HT1080 (cell line): ENCODE data around the gene DDN. TPM values are rescaled to one million over a fixed set of nuclear protein-coding genes. Genes with fewer than 3 reads are reported as not detected.
A peak's percentile ranks its signal among the peaks of the same experiment; 100 is the strongest.

ENCODE experiments used
- DNase-seq: peaks from one replicate; pipeline ENCODE4 v3.0.0-alpha.2; 2015; ENCODE audit warnings: low read depth
- small RNA-seq: library from RNA; depleted of rRNA; stranded (forward); fragments of <200 nt; gene quantifications from one replicate; pipeline ENCODE3, GENCODE V24; 2014
- total RNA-seq: library from RNA; depleted of rRNA; stranded (reverse); fragments of >200 nt; shearing (Covaris generic); gene quantifications from 2 replicates; pipeline ENCODE4 v1.2.3, GENCODE V29; 2014; rRNA removed

Gene DDN
- total RNA-seq, 1 experiment from 2014 or later, result 0.24 TPM

GRCh38 chr12:48967991-48968390, 31.2 kb downstream of the DDN start:
- no peak for DNase-seq

DNA sequence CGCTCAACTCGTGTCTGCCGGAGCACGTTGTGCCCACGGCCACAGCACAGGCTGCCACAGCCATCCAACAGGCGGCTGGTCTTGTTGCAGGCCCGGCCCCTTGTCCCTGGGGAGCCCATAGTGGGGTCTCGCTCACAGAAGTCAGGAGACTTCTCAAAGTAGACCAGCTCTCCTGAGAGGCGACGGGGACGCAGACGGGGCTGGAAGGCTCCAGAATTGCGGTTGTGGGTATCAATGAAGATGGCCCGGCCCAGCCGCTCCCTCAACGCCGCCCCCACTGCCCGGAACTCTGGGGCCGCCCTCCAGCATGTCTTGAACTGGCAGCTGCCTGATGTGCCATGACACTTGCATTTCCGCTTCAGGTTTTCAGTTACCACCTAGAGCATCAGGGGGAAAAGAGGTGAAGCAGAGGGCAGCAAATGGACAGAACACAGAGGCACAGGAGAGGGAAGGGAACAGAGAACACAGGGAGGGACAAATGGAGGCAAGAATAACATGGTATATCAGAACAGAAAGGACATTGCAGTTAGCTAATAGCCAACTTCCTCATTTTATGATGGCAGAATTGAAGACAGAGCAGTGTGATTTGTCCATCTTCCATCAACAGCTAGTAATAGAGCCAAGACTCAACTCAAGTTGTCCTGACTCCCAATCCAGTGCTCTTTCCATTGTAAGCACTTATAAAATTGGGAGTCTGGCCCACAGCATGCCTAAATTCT, 32.8 kb downstream of the DDN start:
- no peak for DNase-seq

- no peak for DNase-seq
Measured at GRCh38 chr12:48965298-48965838, 33.8 kb downstream of the DDN start.

GRCh38 chr12:48961801-48962200, 37.4 kb downstream of the DDN start:
- no peak for DNase-seq

- peak; percentile 47 for DNase-seq
Measured at GRCh38 chr12:48961331-48961730, 37.8 kb downstream of the DDN start.

- no peak for DNase-seq
Measured at GRCh38 chr12:48960834-48961233, 38.3 kb downstream of the DDN start.

DNA sequence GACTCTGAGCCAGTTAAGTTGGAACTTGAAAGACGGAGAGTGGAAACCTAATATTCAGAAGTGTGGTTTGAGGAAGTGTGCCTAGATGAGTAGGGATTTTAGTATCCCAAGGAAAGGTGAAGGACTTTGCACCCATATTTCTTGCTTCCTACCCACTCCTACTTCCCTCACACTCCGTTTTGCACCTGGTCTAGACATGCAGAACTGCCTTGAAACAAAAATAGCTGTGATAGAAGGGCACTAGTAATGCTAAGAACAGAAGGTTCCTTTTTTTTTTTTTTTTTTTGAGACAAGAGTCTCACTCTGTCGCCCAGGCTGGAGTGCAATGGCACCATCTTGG, 41.2 kb downstream of the DDN start:
- DNase-seq, result no peak

- DNase-seq, result peak; percentile 88
Measured at GRCh38 chr12:48957141-48958048, 41.8 kb downstream of the DDN start, which contains the start of gene ARF3. Gene ARF3 (minus strand): TSS chr12:48957487. CDS start chr12:48941095, 16,392 bp downstream.

DNA sequence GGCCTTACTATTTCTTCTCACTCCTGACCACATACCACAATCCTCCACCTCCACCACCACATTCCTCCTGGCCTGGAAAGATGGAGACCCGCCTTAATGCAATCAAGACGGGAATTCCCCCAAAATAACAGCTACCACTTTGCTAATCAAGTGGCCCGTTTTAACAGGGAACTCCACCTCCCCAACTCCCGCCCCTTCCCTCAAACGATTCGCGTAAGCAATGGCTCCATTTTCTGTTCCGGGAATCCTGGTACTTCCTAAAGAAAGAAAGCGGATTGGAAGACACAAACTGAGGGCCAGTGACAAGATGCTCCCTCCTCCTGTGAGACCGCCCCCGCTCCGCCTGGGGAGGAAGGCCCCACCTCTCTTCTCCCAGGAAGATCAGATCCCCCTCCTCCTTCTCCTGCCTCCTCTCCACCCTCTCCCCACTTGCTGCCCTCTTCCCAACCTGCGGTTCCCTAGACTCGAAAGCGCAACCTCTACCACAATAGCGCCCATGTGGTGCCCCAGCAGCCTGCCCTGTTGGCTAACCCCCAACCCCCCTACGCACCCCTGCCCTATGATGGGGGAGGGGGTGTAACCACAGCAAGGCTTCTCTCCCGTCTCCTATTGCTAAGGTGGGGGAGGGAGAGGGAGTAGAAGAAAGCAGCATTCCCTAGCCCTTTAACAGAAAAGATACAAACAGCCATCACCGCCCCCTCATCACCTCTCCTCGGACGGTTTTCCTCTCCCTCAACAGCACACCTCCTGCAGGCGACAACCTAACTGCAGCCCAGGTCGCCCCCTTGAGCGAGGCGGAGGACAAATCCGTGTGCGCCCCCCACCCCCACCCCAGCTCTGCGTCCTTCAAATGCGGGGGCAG, 42.7 kb downstream of the DDN start:
- DNase-seq, result peak; percentile 96

- DNase-seq, result no peak
Measured at GRCh38 chr12:48954841-48955501, 44.2 kb downstream of the DDN start.

- DNase-seq, result no peak
Measured at GRCh38 chr12:48954061-48954460, 45.1 kb downstream of the DDN start.

- no peak for DNase-seq
Measured at GRCh38 chr12:48952691-48953090, 46.5 kb downstream of the DDN start.

- no peak for DNase-seq
Measured at GRCh38 chr12:48947727-48948126, 51.4 kb downstream of the DDN start.

- no peak for DNase-seq
Measured at GRCh38 chr12:48946943-48947342, 52.2 kb downstream of the DDN start.

- no peak for DNase-seq
Measured at GRCh38 chr12:48946205-48946604, 53.0 kb downstream of the DDN start.

Small RNA genes lying within 50 kb of the gene (small RNA-seq; reads per million reads assigned to genes)
- not detected for gene RNU6-940P

Other genes with a start within 250 kb of the DDN start
- gene ADCY6, start 210.3 kb downstream of the DDN start, total RNA-seq, result 14.5 and 15.6 TPM in 2 replicates
- gene CACNB3, start 180.9 kb downstream of the DDN start, total RNA-seq, result 13.3 and 15.1 TPM in 2 replicates
- gene DDX23, start 147.2 kb downstream of the DDN start, total RNA-seq, result 82.8 and 90.7 TPM in 2 replicates
- 0.07 and 0.11 TPM in 2 replicates for gene RND1, start 133.5 kb downstream of the DDN start, total RNA-seq
- 9.8 and 13.0 TPM in 2 replicates for gene FKBP11, start 73.9 kb downstream of the DDN start, total RNA-seq
- gene ARF3, start 41.9 kb downstream of the DDN start, total RNA-seq, result 108 and 163 TPM in 2 replicates
- gene WNT10B, start 27.6 kb downstream of the DDN start, total RNA-seq, result 0.71 and 2.1 TPM in 2 replicates
- not detected in 2 replicates for gene WNT1, start 21.1 kb downstream of the DDN start, total RNA-seq
- gene PRKAG1, start 19.4 kb upstream of the DDN start, total RNA-seq, result 101 and 104 TPM in 2 replicates
- gene KMT2D, start 61.4 kb upstream of the DDN start, total RNA-seq, result 12.4 and 17.0 TPM in 2 replicates
- 5.1 and 5.2 TPM in 2 replicates for gene RHEBL1, start 70.6 kb upstream of the DDN start, total RNA-seq
- gene DHH, start 95.4 kb upstream of the DDN start, total RNA-seq, result not detected in 2 replicates
- gene LMBR1L, start 111.5 kb upstream of the DDN start, total RNA-seq, result 28.2 and 32.8 TPM in 2 replicates
- 4,519 and 5,260 TPM in 2 replicates for gene TUBA1B, start 132.0 kb upstream of the DDN start, total RNA-seq
- 329 and 349 TPM in 2 replicates for gene TUBA1A, start 189.7 kb upstream of the DDN start, total RNA-seq